Measurements from ENCODE around the gene TAOK3. TPM values are rescaled to one million over a fixed set of nuclear protein-coding genes. Genes with fewer than 3 reads are reported as not detected.
A peak's percentile ranks its signal among the peaks of the same experiment; 100 is the strongest.

The TAOK3 gene
- total and polyA plus RNA-seq, 10 of the 15 experiments (the other 5 are each of a cell fraction or from before 2014, with no cell fraction given): 41.3 to 131 (median 57.8) TPM

DNA sequence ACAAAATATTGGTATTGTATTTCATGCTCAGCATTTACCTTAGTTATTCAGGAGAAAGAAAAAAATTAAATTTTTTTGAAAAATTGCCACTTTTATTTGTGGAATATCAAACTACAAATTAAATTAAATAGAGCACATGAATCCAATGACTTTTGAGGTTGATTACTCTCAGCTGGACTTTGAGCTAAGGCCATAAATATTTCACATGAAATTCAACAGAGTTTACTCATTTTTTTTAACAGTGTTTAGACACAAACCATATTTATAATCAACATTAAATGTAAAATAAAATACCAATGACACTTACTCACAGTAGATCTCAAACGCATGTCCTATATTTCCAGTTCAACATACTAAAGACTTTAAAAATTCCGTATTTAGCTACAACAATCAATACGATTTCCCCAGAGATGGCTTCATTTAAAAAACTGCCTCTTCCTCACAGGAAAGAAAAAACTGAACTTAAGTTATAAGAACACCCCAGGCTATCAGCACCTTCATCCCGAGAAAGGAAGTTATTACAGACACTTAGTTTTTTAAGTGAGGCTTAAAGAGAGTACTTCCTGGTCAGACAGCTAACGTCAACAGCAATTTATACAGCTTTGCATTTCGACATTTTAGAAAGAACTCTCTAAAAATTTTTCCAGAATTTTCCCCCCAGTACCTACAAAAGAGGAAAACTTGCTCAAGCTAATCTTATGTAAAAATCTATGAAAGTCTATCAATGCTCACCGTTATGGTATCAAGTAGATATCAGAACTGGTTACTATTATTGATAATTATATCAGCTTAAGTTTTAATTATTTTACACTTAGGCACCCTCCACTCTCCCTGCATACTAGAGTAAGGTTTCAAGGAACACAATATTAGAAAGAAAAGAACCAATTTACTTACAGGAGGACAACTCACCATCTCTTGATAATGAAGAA is 13.8 kb downstream of the TAOK3 start (continued):
- TF ChIP-seq SUZ12 (IDR thresholded peaks at IDR 0.05; ENCODE audit: unreplicated experiment): no peak
- TF ChIP-seq TCF3 (IDR thresholded peaks at IDR 0.05; ENCODE audit: borderline replicate concordance, insufficient read depth, low read depth, low read length): no peak
- peak; percentile 81 for TF ChIP-seq GABPA (IDR thresholded peaks at IDR 0.05; ENCODE audit: low read depth)
- TF ChIP-seq PML (IDR thresholded peaks at IDR 0.05; ENCODE audit: low read length): no peak
- TF ChIP-seq, protein P1, sequence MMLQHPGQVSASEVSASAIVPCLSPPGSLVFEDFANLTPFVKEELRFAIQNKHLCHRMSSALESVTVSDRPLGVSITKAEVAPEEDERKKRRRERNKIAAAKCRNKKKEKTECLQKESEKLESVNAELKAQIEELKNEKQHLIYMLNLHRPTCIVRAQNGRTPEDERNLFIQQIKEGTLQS (IDR thresholded peaks at IDR 0.05; ENCODE audit: borderline replicate concordance, extremely low read depth, low read depth, low read length): no peak

DNA sequence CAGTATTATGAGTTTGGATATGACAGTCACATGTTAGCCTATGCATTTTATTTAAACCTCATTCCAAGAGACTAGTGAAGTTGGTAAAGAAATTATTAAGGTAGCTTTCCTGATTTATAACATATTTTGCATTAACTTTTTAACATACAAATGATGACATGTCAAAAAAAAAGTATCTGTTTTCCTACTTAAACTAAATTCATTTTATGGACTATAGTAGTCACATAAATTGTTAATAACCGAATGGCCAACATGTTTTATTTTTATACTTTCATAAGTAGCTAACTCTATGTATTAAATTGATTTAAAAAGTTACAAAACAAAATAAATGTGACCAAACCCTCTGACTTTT is 14.7 kb downstream of the TAOK3 start:
- POLR2A ChIA-PET: interaction anchor here (0.6 to 5.9 kb wide), 13 partner anchors 9 to 174 kb away, joined by 3 to 68 read pairs (median 10); partner anchors contain the start of genes SUDS3 and TAOK3
- H3K4me1 ChIP-seq (ENCODE audit: control insufficient read depth, insufficient read depth, low read length): peaks cover 6% of the 10 kb centered on the region; the same call in 1 of the 2 replicates
- ATAC-seq (no peak), FAIRE-seq (no peak), DNase-seq (ENCODE audit: low read depth, low spot score) (no peak)
- H3K9ac ChIP-seq (ENCODE audit: control insufficient read depth, insufficient read depth, low read length): peak overlapping the region; percentile 71
- peaks cover 68% of the 10 kb centered on the region for H3K79me2 ChIP-seq (ENCODE audit: control insufficient read depth, insufficient read depth, low read length)
- H4K20me1 ChIP-seq (ENCODE audit: control insufficient read depth, insufficient read depth): no peaks in the 10 kb centered on the region
- in situ Hi-C loops (cut with MboI) (loop anchor here (5.0 kb wide), 1 partner anchor 46 kb away; no protein-coding TSS in a partner anchor), intact Hi-C loops (cut with micrococcal nuclease; ENCODE audit: unreplicated experiment) (loop anchor here (2.0 to 5.0 kb wide), 3 partner anchors 51 to 176 kb away; no protein-coding TSS in a partner anchor)
- no TSS peak for BruUV-seq (replicated peaks)
- peaks cover 0 to 4% of the 10 kb centered on the region in 2 experiments; a peak in 1 of 4 replicates for H3K36me3 ChIP-seq (ENCODE audit: control insufficient read depth in 2 of 2, insufficient read depth in 2 of 2, low read length in 1 of 2)
- no peaks in the 10 kb centered on the region for H3K27me3 ChIP-seq (replicated peaks in 1 of 2; ENCODE audit: control insufficient read depth in 2 of 2, insufficient read depth in 2 of 2, low read length in 1 of 2)
- peak overlapping the region; percentile 67 for H3K4me3 ChIP-seq
- peak overlapping the region; percentile 89 for H3K27ac ChIP-seq (ENCODE audit: control insufficient read depth, insufficient read depth)
- peaks cover 6% of the 10 kb centered on the region for H3K9me3 ChIP-seq (replicated peaks; ENCODE audit: control insufficient read depth, insufficient read depth, low read length)
- no peak overlapping the region for H2AFZ ChIP-seq (ENCODE audit: control insufficient read depth, low read depth, low read length)
- RAD21 ChIA-PET (ENCODE audit: unreplicated experiment): interaction anchor here (0.6 to 6.9 kb wide), 27 partner anchors 9 to 483 kb away, joined by 3 to 98 read pairs (median 9); partner anchors contain the start of genes SUDS3, TAOK3 and WSB2
- SMC1A ChIA-PET (ENCODE audit: uncharacterized antibody, unreplicated experiment): interaction anchor here (0.9 to 8.7 kb wide), 27 partner anchors 8 to 237 kb away, joined by 3 to 125 read pairs (median 9); partner anchors contain the start of genes PEBP1, SUDS3 and TAOK3
- peak overlapping the region; percentile 71 for H3K4me2 ChIP-seq (ENCODE audit: control insufficient read depth, insufficient read depth)
- CTCF ChIA-PET: interaction anchor here (0.7 to 7.6 kb wide), 32 partner anchors 10 to 297 kb away, joined by 3 to 98 read pairs (median 6); partner anchors contain the start of genes SUDS3, TAOK3 and WSB2
- 7% methylated on average over 1 of the region's 1 CpG for WGBS (ENCODE audit: insufficient coverage, insufficient replicate concordance, low lambda C conversion rate, missing lambda C conversion rate)
- TF ChIP-seq NFIC (IDR thresholded peaks at IDR 0.05; ENCODE audit: low read depth, low read length): no peak
- no peak for TF ChIP-seq ZNF384 (IDR thresholded peaks at IDR 0.05; ENCODE audit: borderline replicate concordance, low read depth, low read length)
- TF ChIP-seq SIX5 (IDR thresholded peaks at IDR 0.05; ENCODE audit: low read depth, low read length, severe bottlenecking): no peak
- no peak for TF ChIP-seq NFXL1 (IDR thresholded peaks at IDR 0.05; ENCODE audit: borderline replicate concordance)
- no peak for TF ChIP-seq KDM1A (IDR thresholded peaks at IDR 0.05; ENCODE audit: borderline replicate concordance)
- TF ChIP-seq, protein P2, sequence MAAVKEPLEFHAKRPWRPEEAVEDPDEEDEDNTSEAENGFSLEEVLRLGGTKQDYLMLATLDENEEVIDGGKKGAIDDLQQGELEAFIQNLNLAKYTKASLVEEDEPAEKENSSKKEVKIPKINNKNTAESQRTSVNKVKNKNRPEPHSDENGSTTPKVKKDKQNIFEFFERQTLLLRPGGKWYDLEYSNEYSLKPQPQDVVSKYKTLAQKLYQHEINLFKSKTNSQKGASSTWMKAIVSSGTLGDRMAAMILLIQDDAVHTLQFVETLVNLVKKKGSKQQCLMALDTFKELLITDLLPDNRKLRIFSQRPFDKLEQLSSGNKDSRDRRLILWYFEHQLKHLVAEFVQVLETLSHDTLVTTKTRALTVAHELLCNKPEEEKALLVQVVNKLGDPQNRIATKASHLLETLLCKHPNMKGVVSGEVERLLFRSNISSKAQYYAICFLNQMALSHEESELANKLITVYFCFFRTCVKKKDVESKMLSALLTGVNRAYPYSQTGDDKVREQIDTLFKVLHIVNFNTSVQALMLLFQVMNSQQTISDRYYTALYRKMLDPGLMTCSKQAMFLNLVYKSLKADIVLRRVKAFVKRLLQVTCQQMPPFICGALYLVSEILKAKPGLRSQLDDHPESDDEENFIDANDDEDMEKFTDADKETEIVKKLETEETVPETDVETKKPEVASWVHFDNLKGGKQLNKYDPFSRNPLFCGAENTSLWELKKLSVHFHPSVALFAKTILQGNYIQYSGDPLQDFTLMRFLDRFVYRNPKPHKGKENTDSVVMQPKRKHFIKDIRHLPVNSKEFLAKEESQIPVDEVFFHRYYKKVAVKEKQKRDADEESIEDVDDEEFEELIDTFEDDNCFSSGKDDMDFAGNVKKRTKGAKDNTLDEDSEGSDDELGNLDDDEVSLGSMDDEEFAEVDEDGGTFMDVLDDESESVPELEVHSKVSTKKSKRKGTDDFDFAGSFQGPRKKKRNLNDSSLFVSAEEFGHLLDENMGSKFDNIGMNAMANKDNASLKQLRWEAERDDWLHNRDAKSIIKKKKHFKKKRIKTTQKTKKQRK (IDR thresholded peaks at IDR 0.05; ENCODE audit: low read depth, low read length): no peak
- no peak for TF ChIP-seq ZNF24 (IDR thresholded peaks at IDR 0.05)
- no peak for TF ChIP-seq NBN (IDR thresholded peaks at IDR 0.05)
- TF ChIP-seq, protein P3, sequence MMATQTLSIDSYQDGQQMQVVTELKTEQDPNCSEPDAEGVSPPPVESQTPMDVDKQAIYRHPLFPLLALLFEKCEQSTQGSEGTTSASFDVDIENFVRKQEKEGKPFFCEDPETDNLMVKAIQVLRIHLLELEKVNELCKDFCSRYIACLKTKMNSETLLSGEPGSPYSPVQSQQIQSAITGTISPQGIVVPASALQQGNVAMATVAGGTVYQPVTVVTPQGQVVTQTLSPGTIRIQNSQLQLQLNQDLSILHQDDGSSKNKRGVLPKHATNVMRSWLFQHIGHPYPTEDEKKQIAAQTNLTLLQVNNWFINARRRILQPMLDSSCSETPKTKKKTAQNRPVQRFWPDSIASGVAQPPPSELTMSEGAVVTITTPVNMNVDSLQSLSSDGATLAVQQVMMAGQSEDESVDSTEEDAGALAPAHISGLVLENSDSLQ (IDR thresholded peaks at IDR 0.05): no peak
- no peak for TF ChIP-seq SMAD5 (IDR thresholded peaks at IDR 0.05; ENCODE audit: low read depth)
- TF ChIP-seq TCF7 (IDR thresholded peaks at IDR 0.05; ENCODE audit: borderline replicate concordance): no peak
